Renal pelvis (tissue), 4 donors: ENCODE results near the gene FAM89A. TPM values are rescaled to one million over a fixed set of nuclear protein-coding genes. Genes with fewer than 3 reads are reported as not detected.

Experiments used
- DNase-seq: peaks from one replicate; pipeline ENCODE4 v3.0.0-alpha.2; 2013
- polyA plus RNA-seq, 3 donors: library from polyadenylated mRNA; unstranded; fragments of 120-200 nt; gene quantifications; one replicate each; pipeline ENCODE4 v1.2.1, GENCODE V29; 2013; ENCODE audit not compliant: insufficient read length in 3 of 3

The FAM89A gene
- polyA plus RNA-seq, 3 donors: 13.3 to 16.8 (median 16.0) TPM

DNA sequence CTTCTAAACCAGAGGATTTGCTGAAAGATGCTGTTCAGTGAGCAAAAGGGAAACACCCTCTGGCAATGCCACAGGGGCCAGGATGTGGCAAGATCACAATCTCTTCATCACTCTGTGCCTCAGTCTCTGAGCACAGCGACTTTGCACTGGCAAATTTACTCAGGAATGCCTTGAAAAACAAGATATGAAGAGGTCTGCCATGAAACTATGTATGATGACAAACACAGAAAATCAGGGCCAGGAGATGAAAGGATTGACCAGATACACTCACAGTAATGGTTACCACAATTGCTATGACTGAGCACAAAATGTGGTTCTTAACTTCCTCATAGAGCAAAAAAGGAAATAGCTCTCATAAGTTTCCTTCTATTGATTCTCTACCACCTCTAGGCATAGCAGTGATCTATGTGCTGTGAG is 67.2 kb downstream of the FAM89A start:
- DNase-seq: no peak

DNA sequence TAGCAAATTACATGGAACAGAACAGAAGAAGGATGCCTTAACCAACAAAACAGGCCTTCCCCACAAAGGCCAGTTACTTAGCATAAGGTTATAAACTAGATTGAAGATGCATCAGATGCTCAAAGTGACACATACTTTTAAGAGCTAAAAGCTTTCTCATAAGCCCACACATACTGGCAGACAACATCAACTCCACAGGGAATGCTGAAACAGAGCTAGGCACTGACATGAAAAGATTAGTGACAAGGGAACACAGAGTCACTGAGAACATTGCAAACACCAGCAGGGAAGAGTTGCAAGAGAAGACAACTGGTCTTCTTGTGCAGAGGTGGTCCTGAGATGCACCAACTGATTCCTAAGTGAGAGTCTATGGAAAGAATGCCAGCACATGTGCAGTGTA is 68.3 kb downstream of the FAM89A start:
- DNase-seq: no peak

DNA sequence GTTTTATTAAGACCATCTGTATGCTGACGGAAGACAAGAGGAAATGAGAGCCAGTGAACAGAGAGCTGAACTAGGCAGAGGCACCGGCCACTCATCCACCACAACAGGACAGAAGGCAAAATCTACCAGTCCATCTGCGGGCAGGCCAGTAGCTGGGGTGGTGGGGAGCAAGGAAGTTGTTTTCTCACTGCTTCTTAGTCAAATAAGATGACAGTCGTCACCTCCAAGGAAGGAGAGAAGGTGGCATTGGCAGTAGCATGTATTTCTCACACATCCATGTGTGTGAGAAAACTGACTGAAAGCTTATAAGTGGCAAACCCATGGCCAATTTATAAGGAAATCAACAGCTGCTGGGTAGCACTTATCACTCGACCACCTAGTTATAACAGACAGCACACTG is 69.6 kb downstream of the FAM89A start:
- no peak for DNase-seq

Other genes starting within 250 kb of the FAM89A start
- gene C1orf198, start 171.7 kb downstream of the FAM89A start, polyA plus RNA-seq: 10 to 100 TPM; 72.6 to 91.2 (median 83.6) TPM
- 10 to 100 TPM; 15.9 to 25.8 (median 21.0) TPM for gene TTC13, start 61.4 kb downstream of the FAM89A start, polyA plus RNA-seq
- 10 to 100 TPM; 24.6 to 28.2 (median 26.2) TPM for gene ARV1, start 61.2 kb downstream of the FAM89A start, polyA plus RNA-seq
- under 1 TPM; 0.08 to 0.11 (median 0.10) TPM for gene TRIM67, start 121.8 kb upstream of the FAM89A start, polyA plus RNA-seq
- gene GNPAT, start 201.0 kb upstream of the FAM89A start, polyA plus RNA-seq: 10 to 100 TPM; 64.2 to 67.6 (median 65.6) TPM